LNCaP clone FGC (cell line): ENCODE data around the gene CMSS1.

Experiments used
- DNase-seq: peaks from one replicate; pipeline ENCODE4 v3.0.0-alpha.2; 2011; ENCODE audit warnings: low read depth
- H3K4me3 ChIP-seq: 2 replicates; pipeline ENCODE4 v1.5.1; 2011; ENCODE audit warnings: mild to moderate bottlenecking, low read depth, low read length, control low read depth
- CTCF ChIP-seq: IDR thresholded peaks from 2 replicates; pipeline ENCODE4 v1.5.1; 2012; ENCODE audit warnings: mild to moderate bottlenecking; ENCODE audit not compliant: control insufficient read depth, insufficient read depth; ENCODE audit errors: extremely low read depth

Gene CMSS1

DNA sequence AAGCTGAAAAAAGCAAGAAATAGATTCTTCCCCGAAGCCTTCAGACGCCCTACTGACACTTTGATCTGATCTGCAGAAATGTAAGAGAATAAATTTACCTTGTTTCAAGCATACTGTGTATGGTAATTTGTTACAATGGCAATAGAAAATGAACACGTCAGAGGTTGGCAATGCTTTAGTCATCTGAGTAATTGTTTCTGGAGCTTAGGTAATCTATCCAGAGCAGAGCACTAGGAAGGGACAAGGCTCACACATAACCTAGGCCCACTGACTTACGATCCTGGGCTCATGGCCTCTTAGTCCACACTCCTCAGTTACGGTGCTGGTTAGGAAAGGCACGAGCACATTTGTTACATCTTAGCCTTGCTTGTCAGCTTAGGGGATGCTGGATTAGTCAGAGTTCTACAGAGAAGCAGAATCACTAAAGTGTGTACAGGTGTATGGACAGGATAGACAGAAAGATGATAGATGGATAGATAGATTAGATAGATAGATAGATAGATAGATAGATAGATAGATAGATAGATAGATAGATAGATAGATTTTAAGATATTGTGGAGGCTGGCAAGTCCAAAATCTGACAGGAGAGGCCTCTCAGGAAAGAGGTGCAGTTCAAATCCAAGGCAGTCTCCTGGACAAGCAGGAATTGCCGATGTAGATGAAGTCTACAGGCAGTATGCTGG lies 396.4 kb downstream of the CMSS1 start:
- TF ChIP-seq CTCF, result no peak
- DNase-seq, result no peak
- no peak overlapping the region for H3K4me3 ChIP-seq

DNA sequence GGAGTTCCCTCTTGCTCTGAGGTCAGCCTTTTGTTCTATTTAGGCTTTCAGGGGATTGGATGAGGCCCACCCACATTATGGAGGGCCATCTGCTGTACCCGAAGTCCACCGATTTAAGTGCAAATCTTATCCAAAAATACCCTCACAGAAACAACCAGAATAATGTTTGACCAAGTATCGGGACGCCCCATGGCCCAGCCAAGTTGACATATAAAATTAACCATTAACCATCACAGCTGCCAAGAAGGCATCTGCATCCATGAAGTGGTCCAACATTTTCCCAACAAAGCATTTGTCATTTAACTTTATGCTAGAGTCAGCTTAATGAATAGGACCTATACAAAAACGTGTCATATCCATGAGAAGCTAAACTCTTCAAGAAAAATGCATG lies 396.9 kb downstream of the CMSS1 start:
- TF ChIP-seq CTCF, result no peak
- no peak overlapping the region for H3K4me3 ChIP-seq
- DNase-seq, result no peak

- DNase-seq, result no peak
- TF ChIP-seq CTCF, result no peak
Observed at GRCh38 chr3:100216713-100217112, 399.1 kb downstream of the CMSS1 start.

DNA sequence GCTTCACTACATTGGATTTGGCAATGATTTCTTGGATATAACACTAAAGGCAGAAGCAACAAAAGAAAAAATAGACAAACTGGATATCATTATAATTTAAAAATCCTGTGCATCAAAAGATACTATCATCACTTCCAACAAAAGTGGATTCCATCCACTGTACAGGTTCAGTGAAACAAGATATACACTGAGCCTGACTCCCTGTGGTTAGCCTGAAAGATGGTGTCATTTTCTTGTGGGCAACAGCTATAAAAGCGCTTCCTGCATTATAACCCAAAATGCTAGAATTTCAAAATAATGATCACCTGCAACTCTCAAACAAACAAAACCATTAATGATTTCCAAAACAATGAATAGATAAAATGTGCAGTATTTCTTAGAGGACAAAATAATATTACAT lies 403.5 kb downstream of the CMSS1 start:
- TF ChIP-seq CTCF, result no peak
- DNase-seq, result no peak
- H3K4me3 ChIP-seq, result no peak overlapping the region

More at GRCh38 chr3:100216713-100217112, 399.1 kb downstream of the CMSS1 start:
- H3K4me3 ChIP-seq, result no peak overlapping the region

- DNase-seq, result no peak
- no peak overlapping the region for H3K4me3 ChIP-seq
- TF ChIP-seq CTCF, result no peak
Observed at GRCh38 chr3:100225193-100225592, 407.5 kb downstream of the CMSS1 start.

GRCh38 chr3:100225883-100226282 lies 408.2 kb downstream of the CMSS1 start:
- H3K4me3 ChIP-seq, result no peak overlapping the region
- no peak for DNase-seq
- TF ChIP-seq CTCF, result no peak

GRCh38 chr3:100226712-100227429 lies 409.2 kb downstream of the CMSS1 start:
- no peak for TF ChIP-seq CTCF
- DNase-seq, result no peak
- no peak overlapping the region for H3K4me3 ChIP-seq
